Measurements from ENCODE around the gene TRIM47. TPM values are rescaled to one million over a fixed set of nuclear protein-coding genes. Genes with fewer than 3 reads are reported as not detected.

Gene TRIM47, protein sequence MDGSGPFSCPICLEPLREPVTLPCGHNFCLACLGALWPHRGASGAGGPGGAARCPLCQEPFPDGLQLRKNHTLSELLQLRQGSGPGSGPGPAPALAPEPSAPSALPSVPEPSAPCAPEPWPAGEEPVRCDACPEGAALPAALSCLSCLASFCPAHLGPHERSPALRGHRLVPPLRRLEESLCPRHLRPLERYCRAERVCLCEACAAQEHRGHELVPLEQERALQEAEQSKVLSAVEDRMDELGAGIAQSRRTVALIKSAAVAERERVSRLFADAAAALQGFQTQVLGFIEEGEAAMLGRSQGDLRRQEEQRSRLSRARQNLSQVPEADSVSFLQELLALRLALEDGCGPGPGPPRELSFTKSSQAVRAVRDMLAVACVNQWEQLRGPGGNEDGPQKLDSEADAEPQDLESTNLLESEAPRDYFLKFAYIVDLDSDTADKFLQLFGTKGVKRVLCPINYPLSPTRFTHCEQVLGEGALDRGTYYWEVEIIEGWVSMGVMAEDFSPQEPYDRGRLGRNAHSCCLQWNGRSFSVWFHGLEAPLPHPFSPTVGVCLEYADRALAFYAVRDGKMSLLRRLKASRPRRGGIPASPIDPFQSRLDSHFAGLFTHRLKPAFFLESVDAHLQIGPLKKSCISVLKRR
- 1 to 10 TPM; 1.0 to 2.3 (median 1.5) TPM for total RNA-seq (2021; fragmentation: NEBNext Ultra II Directional; extraction: Animal tissue kit (Norgen Biotek cat#: 25700))
- long read RNA-seq, partial matches to known transcripts = 0 of 1 reads
- long read RNA-seq, other reads (novel, unspliced or antisense) = 1 of 1 reads

DNA sequence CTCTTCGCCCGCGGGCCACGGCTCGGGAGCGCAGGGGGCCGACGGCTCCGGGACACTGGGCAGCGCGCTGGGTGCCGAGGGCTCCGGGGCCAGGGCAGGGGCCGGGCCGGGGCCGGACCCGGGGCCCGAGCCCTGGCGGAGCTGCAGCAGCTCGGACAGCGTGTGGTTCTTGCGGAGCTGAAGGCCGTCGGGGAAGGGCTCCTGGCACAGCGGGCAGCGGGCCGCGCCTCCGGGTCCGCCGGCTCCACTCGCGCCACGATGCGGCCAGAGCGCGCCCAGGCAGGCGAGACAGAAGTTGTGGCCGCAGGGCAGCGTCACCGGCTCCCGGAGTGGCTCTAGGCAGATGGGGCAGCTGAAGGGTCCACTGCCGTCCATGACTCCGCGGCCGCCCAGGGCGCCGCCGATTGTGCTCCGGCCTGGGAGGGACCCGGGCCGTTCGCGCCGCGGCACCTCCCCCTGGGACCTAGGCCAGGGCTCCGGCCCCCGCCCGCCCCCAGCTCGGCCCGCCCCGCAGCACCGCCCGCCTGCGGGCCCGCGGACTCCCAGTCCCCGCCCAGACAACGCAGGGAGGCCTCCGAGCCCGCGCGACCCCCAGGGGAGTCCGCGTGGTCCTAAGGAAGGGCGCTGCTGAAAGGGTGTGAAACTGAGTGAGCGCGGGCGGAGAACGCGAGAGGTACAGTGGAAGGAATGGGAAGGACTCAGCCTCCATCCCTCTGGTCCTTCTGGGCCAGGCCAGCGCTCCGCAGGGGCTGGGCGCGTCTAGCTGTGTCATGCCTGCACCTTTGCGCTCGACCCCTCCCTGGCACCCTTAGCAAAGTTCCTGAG lies at the start of gene TRIM47:
Gene TRIM47, minus strand, starts transcription at position 408 of the 825 bp plus-strand sequence. Its CDS starts 33 bp downstream, at position 375.
- peaks cover 15% of the 10 kb centered on the region for H3K4me1 Mint-ChIP-seq (ENCODE audit: low read depth)
- TF ChIP-seq, protein P1, sequence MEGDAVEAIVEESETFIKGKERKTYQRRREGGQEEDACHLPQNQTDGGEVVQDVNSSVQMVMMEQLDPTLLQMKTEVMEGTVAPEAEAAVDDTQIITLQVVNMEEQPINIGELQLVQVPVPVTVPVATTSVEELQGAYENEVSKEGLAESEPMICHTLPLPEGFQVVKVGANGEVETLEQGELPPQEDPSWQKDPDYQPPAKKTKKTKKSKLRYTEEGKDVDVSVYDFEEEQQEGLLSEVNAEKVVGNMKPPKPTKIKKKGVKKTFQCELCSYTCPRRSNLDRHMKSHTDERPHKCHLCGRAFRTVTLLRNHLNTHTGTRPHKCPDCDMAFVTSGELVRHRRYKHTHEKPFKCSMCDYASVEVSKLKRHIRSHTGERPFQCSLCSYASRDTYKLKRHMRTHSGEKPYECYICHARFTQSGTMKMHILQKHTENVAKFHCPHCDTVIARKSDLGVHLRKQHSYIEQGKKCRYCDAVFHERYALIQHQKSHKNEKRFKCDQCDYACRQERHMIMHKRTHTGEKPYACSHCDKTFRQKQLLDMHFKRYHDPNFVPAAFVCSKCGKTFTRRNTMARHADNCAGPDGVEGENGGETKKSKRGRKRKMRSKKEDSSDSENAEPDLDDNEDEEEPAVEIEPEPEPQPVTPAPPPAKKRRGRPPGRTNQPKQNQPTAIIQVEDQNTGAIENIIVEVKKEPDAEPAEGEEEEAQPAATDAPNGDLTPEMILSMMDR (IDR thresholded peaks at IDR 0.05) = peak; percentile 7; the same call in 1 of the 2 replicates
- peak within 1 kb of the TSS; percentile 84 for H3K27ac Mint-ChIP-seq
- H3K36me3 Mint-ChIP-seq (ENCODE audit: low read depth) = no peaks in the 10 kb centered on the region
- DNase-seq = no peak
- peak within 1 kb of the TSS; percentile 88 for H3K4me3 Mint-ChIP-seq
- no peaks in the 10 kb centered on the region for H3K9me3 Mint-ChIP-seq
- H3K27me3 Mint-ChIP-seq (ENCODE audit: insufficient read depth) = peaks cover 9% of the 10 kb centered on the region

DNA sequence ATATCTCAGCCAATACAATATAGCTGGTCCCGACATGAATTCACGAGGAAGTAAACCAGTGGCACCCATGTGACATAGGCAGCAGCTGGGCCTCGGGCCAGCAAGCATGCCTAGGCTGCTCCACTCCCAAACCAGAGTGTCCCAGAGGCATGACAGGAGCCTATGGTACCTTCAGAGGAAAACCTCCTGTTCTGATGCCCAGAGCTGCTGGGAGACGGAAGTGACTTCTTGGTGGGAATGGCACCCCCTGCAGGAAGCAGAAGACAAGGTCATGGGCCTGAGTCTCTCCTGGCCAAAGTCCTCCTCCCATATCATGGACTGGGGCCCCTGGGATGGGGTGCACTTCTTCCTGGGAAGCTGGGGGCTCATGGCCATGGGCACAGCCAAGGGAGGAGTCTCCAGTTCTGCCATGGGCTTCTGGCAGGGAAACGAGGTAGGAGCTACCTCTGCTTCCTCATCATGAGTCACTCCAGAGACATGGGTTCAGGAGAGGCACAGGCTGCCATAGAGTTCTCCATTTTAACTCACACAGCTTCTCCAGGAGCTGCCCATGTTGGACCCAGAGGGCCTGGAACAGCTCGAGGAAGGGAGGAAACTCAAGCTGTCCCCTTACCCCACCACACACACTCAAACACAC lies 49.0 kb upstream of the TRIM47 start:
- DNase-seq = no peak
- no peaks in the 10 kb centered on the region for H3K9me3 Mint-ChIP-seq
- no peak overlapping the region for H3K27ac Mint-ChIP-seq
- TF ChIP-seq, protein P1 (IDR thresholded peaks at IDR 0.05) = peak; percentile 65
- H3K4me3 Mint-ChIP-seq = no peak overlapping the region
- peaks cover 6% of the 10 kb centered on the region; the same call in 1 of the 2 replicates for H3K4me1 Mint-ChIP-seq (ENCODE audit: low read depth)
- no peaks in the 10 kb centered on the region; the same call in 1 of the 2 replicates for H3K36me3 Mint-ChIP-seq (ENCODE audit: low read depth)
- no peaks in the 10 kb centered on the region for H3K27me3 Mint-ChIP-seq (ENCODE audit: insufficient read depth)

DNA sequence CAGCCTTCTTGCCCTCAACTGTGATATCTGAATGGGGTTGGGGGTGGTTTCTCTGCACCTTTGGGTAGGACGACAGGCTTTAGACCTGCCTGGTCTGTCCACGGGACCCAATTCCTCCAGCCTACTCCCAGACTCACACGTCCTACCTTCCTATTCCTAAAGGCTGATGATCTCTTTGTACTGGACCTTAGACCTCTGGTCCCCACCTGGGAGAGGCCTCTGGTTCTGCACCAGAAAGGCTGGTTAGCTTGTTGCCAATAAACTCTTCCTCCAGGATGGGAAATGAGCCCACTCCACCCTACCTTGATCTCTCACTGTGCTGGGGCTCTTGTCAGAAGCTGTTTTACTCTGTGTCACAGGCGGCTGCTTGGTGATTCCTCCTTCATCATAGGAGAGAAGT lies 48.1 kb upstream of the TRIM47 start:
- peaks cover 6% of the 10 kb centered on the region; the same call in 1 of the 2 replicates for H3K4me1 Mint-ChIP-seq (ENCODE audit: low read depth)
- H3K27me3 Mint-ChIP-seq (ENCODE audit: insufficient read depth) = no peaks in the 10 kb centered on the region
- H3K36me3 Mint-ChIP-seq (ENCODE audit: low read depth) = no peaks in the 10 kb centered on the region; the same call in 1 of the 2 replicates
- H3K4me3 Mint-ChIP-seq = no peak overlapping the region
- H3K27ac Mint-ChIP-seq = no peak overlapping the region
- no peaks in the 10 kb centered on the region for H3K9me3 Mint-ChIP-seq
- DNase-seq = no peak
- TF ChIP-seq, protein P1 (IDR thresholded peaks at IDR 0.05) = no peak

DNA sequence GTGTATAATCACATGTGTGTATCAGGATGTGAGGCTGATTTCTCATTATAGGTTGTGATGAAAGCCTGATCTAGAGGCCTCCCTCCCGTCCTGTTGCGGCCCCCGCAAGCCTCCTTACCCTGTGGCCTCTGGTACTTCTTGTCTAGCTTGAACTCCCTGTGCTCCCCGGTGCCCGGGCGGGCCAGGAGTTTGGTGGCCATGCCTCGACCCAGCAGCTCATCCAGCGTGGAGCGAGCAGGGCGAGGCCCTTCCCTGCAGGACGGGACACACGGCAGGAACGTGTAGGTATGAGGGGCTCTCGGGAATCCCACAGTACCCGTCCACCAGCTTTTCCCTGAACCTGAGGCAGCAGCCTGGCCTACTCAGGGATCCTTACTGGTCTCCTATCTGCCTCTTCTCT lies 47.5 kb upstream of the TRIM47 start:
- H3K4me1 Mint-ChIP-seq (ENCODE audit: low read depth) = peaks cover 6% of the 10 kb centered on the region; the same call in 1 of the 2 replicates
- H3K36me3 Mint-ChIP-seq (ENCODE audit: low read depth) = no peaks in the 10 kb centered on the region; the same call in 1 of the 2 replicates
- TF ChIP-seq, protein P1 (IDR thresholded peaks at IDR 0.05) = no peak
- H3K27me3 Mint-ChIP-seq (ENCODE audit: insufficient read depth) = no peaks in the 10 kb centered on the region
- no peak overlapping the region for H3K27ac Mint-ChIP-seq
- no peaks in the 10 kb centered on the region for H3K9me3 Mint-ChIP-seq
- H3K4me3 Mint-ChIP-seq = no peak overlapping the region
- no peak for DNase-seq

All from HFFc6 (cell line).